Neural cell (in vitro differentiated cells): ENCODE data around the gene SCRG1.

Experiments
- EZH2 ChIP-seq: fragments of 200-600, 300-800 bp; shearing (Covaris generic), sonication (generic); IDR thresholded peaks from 2 replicates; pipeline ENCODE4 v1.6.1; 2014; ENCODE audit warnings: antibody characterized with exemption, low read length, borderline replicate concordance, mild to moderate bottlenecking; ENCODE audit not compliant: insufficient read depth, poor library complexity, severe bottlenecking
- POLR2AphosphoS5 ChIP-seq: IDR thresholded peaks from 2 replicates; pipeline ENCODE4 v1.6.1; 2012
- TAF1 ChIP-seq: IDR thresholded peaks from 2 replicates; pipeline ENCODE4 v1.6.1; 2012; ENCODE audit warnings: low read depth
- TF ChIP-seq, protein P1 (sequence below): fragments of 450-650 bp; IDR thresholded peaks from 2 replicates; pipeline ENCODE4 v1.5.1; 2014; ENCODE audit warnings: antibody characterized with exemption, mild to moderate bottlenecking, moderate library complexity; ENCODE audit not compliant: poor library complexity, severe bottlenecking

DNA sequence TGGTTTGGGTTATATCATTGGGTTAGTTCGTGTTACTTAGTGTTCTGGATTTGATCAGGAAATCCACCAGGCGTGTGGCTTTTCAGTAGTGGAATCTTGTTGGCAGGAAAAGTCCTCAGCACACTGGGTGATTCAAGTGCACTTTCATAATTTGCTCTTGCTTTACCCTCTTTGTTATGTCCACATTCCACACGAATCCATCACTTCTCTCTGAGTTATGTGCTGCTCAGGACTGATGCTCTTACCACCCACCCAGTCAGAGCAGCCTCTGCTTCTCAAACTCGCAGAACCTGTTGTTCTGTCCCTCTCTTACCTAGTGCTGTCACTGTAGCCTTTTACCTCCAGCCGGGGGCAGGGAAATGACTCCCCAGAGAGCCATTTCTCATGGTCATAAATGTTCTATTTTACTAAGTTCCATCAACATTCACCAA is 37.2 kb upstream of the SCRG1 start:
- TF ChIP-seq, protein P1, sequence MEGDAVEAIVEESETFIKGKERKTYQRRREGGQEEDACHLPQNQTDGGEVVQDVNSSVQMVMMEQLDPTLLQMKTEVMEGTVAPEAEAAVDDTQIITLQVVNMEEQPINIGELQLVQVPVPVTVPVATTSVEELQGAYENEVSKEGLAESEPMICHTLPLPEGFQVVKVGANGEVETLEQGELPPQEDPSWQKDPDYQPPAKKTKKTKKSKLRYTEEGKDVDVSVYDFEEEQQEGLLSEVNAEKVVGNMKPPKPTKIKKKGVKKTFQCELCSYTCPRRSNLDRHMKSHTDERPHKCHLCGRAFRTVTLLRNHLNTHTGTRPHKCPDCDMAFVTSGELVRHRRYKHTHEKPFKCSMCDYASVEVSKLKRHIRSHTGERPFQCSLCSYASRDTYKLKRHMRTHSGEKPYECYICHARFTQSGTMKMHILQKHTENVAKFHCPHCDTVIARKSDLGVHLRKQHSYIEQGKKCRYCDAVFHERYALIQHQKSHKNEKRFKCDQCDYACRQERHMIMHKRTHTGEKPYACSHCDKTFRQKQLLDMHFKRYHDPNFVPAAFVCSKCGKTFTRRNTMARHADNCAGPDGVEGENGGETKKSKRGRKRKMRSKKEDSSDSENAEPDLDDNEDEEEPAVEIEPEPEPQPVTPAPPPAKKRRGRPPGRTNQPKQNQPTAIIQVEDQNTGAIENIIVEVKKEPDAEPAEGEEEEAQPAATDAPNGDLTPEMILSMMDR, result no peak
- TF ChIP-seq EZH2 (no peak), POLR2AphosphoS5 (no peak), TAF1 (no peak)
